Heart right ventricle (tissue), 16 donors: ENCODE data around the gene KIAA0513. TPM values are rescaled to one million over a fixed set of nuclear protein-coding genes. Genes with fewer than 3 reads are reported as not detected.
A peak's percentile ranks its signal among the peaks of the same experiment; 100 is the strongest.

Experiments used
- ATAC-seq, 8 donors: fragments of 200-7000 bp; cut with Tn5 transposase; one replicate each; pipeline ENCODE4 v1.9.1; 2020; ENCODE audit warnings: mild to moderate bottlenecking in 8 of 8, moderate library complexity in 8 of 8, moderate number of reproducible peaks in 1 of 8
- DNase-seq, 2 donors: peaks; one replicate each; pipeline ENCODE4 v3.0.0-alpha.2; 2020
- H3K27ac ChIP-seq, 10 donors: fragments of 200-600 bp; sonication (generic) in 2 of 10; one replicate each; pipeline versions ENCODE4 v1.5.0 to v1.8.0; 2020 to 2022; ENCODE audit warnings: mild to moderate bottlenecking in 3 of 10
- H3K27me3 ChIP-seq, 7 donors: fragments of 200-600 bp; one replicate each; pipeline ENCODE4 v1.8.0; 2021 to 2022; ENCODE audit warnings: mild to moderate bottlenecking in 2 of 7
- H3K36me3 ChIP-seq, 9 donors: fragments of 200-600 bp; sonication (generic) in 1 of 9; one replicate each; pipeline versions ENCODE4 v1.5.0 to v1.8.0; 2020 to 2022; ENCODE audit warnings: mild to moderate bottlenecking in 2 of 9
- H3K4me1 ChIP-seq, 9 donors: fragments of 200-600 bp; sonication (generic) in 1 of 9; one replicate each; pipeline versions ENCODE4 v1.5.0 to v1.8.0; 2020 to 2022; ENCODE audit warnings: mild to moderate bottlenecking in 4 of 9
- H3K4me3 ChIP-seq, 10 donors: fragments of 200-600 bp; sonication (generic) in 2 of 10; one replicate each; pipeline versions ENCODE4 v1.5.0 to v1.8.0; 2020 to 2022; ENCODE audit warnings: mild to moderate bottlenecking in 7 of 10, moderate library complexity in 2 of 10
- H3K9me3 ChIP-seq, 11 donors: fragments of 200-600 bp in 10 of 11; sonication (generic) in 2 of 11; one replicate each; pipeline versions ENCODE4 v1.5.0 to v1.8.0; 2013 to 2022; ENCODE audit warnings: mild to moderate bottlenecking in 2 of 11, control low read depth in 1 of 11, moderate library complexity in 1 of 11
- WGBS, 2 donors: extraction: QIAGEN DNeasy Blood & Tissue Kit; methylation state at CpG; one replicate each; pipeline ENCODE4 v1.1.7; 2013; ENCODE audit warnings: inconsistent platforms in 1 of 2; 5-methylcytosine and 5-hydroxymethylcytosine counted together
- intact Hi-C, 10 donors: fragments of 100-400 bp; cut with DNase I; formaldehyde crosslinking; loops; one replicate each; pipeline versions ENCODE4 v1.11.1 to v1.14.2; 2022
- polyA plus RNA-seq, 2 donors: library from polyadenylated mRNA; stranded (reverse); fragments of 200-250 nt; gene quantifications; one replicate each; pipeline ENCODE4 v1.2.3, GENCODE V29; 2013
- total RNA-seq, 10 donors: library from RNA; stranded (reverse); fragmentation: NEBNext Ultra II Directional in 3 of 10; extraction: Animal tissue kit (Norgen Biotek cat#: 25700) in 3 of 10; gene quantifications; one replicate each; pipeline versions ENCODE4 v1.2.1 to v1.2.4, GENCODE V29; 2021 to 2023
- TF ChIP-seq, protein P1 (sequence below), 9 donors: fragments of 200-600 bp; sonication (generic) in 2 of 9; IDR thresholded peaks; one replicate each; pipeline versions ENCODE4 v1.5.0 to v1.8.0; 2021 to 2022; ENCODE audit warnings: antibody characterized with exemption in 9 of 9, mild to moderate bottlenecking in 5 of 9, moderate library complexity in 1 of 9
- donor health status: Arrhythmogenic right ventricular cardiomyopathy.
- donor health status: ischemic (EF 13 %, LVEDD 7.1; RV severe dilation, severe dysfunction).
- donor health status: healthy with polysubstance abuse.
- donor health status: DM: no; HTN: yes; CAD: no.
- donor health status: DM: no; HTN: no; CAD: no.
- donor health status: ischemic (EF 25% LVEDD 6.9; RV normal size, moderate dysfunction).
- donor health status: ischemic (EF 25% LVEDD 5.7; RV mildly dilated, moderate dysfunction).
- donor health status: healthy.
- donor health status: DM: yes; HTN: yes; CAD: no.
- donor health status: Ischemic cardiomyopathy.
- donor health status: ischemic (EF 35%, LVEDD 5.7; RV mildly dilated, moderate dysfunction).
- donor health status: nonischemic (EF 11% LVEDD 7.7; RV severe dilation, severe dysfunction).
- donor health status: DM: yes; HTN: yes; CAD: no.
- donor health status: PGD.
- donor health status: ischemic (EF 29% LVEDD 5.4; RV normal size, mild dysfunction).
- donor health status: nonischemic (EF 23%, LVEDD 6.1; RV moderate dilation, normal function).

KIAA0513 gene
- total and polyA plus RNA-seq, 12 donors: 2.4 to 10.9 (median 8.3) TPM

DNA sequence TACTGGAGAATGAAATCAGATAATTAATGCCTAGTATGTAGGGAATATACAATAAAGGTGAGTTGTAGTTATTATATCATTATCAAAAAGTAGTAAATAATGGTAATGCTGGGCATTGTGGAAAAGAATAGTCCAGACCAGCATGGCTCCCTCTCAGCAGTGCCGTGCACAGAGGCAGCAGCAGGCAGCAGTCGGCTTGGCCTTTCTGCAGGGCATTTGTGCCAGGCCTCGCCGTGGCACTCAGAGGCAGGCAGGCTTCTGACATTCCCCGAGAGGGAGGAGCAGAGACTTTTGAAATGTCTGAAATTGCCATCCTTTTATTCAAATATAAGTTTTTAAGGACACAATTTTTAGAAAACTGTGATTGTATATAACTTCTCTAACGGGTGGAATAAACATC, 15.0 kb downstream of the KIAA0513 start:
- no peaks in the 10 kb centered on the region for H3K9me3 ChIP-seq
- no peaks in the 10 kb centered on the region for H3K27me3 ChIP-seq
- DNase-seq (no peak), ATAC-seq (peak in 3 of 8 donors; percentile 57 to 68 (median 59))
- H3K4me3 ChIP-seq: no peak overlapping the region
- intact Hi-C loops: no loop called here
- TF ChIP-seq, protein P1, sequence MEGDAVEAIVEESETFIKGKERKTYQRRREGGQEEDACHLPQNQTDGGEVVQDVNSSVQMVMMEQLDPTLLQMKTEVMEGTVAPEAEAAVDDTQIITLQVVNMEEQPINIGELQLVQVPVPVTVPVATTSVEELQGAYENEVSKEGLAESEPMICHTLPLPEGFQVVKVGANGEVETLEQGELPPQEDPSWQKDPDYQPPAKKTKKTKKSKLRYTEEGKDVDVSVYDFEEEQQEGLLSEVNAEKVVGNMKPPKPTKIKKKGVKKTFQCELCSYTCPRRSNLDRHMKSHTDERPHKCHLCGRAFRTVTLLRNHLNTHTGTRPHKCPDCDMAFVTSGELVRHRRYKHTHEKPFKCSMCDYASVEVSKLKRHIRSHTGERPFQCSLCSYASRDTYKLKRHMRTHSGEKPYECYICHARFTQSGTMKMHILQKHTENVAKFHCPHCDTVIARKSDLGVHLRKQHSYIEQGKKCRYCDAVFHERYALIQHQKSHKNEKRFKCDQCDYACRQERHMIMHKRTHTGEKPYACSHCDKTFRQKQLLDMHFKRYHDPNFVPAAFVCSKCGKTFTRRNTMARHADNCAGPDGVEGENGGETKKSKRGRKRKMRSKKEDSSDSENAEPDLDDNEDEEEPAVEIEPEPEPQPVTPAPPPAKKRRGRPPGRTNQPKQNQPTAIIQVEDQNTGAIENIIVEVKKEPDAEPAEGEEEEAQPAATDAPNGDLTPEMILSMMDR (IDR thresholded peaks at IDR 0.05): no peak
- 81 to 83% methylated on average over 6 of the region's 6 CpGs for WGBS, 2 donors
- peak overlapping the region in 1 of 10 donors; percentile 1 for H3K27ac ChIP-seq
- H3K4me1 ChIP-seq: peaks cover 0 to 19% (median 8%) of the 10 kb centered on the region in 9 donors
- H3K36me3 ChIP-seq: peaks cover 0 to 8% (median 0%) of the 10 kb centered on the region in 9 donors

DNA sequence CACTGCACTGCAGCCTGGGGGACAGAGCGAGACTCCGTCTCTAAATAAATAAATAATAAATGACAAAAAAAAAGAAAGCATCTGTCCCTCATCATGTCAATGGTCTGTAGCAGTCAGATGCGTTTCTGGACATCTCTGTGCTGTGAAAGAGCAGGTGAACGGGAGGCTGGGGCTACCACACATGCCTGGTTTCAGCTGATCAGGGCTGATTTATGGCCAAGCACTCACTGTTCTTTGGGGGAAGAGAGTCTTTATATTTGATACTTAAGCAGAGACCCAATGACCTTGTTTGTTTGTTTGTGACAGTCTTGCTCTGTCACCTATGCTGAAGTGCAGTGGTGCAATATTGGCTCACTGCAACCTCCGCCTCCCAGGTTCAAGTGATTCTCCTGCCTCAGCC, 17.5 kb downstream of the KIAA0513 start:
- Histone ChIP-seq H3K36me3 (peaks cover 0 to 8% (median 0%) of the 10 kb centered on the region in 9 donors), H3K4me1 (peaks cover 0 to 30% (median 10%) of the 10 kb centered on the region in 9 donors), H3K9me3 (no peaks in the 10 kb centered on the region), H3K27me3 (no peaks in the 10 kb centered on the region), H3K4me3 (no peak overlapping the region), H3K27ac (no peak overlapping the region)
- WGBS, 2 donors: 96 to 99% methylated on average over 5 of the region's 5 CpGs
- TF ChIP-seq, protein P1 (IDR thresholded peaks at IDR 0.05): no peak
- DNase-seq (no peak), ATAC-seq (no peak)
- intact Hi-C loops: no loop called here

DNA sequence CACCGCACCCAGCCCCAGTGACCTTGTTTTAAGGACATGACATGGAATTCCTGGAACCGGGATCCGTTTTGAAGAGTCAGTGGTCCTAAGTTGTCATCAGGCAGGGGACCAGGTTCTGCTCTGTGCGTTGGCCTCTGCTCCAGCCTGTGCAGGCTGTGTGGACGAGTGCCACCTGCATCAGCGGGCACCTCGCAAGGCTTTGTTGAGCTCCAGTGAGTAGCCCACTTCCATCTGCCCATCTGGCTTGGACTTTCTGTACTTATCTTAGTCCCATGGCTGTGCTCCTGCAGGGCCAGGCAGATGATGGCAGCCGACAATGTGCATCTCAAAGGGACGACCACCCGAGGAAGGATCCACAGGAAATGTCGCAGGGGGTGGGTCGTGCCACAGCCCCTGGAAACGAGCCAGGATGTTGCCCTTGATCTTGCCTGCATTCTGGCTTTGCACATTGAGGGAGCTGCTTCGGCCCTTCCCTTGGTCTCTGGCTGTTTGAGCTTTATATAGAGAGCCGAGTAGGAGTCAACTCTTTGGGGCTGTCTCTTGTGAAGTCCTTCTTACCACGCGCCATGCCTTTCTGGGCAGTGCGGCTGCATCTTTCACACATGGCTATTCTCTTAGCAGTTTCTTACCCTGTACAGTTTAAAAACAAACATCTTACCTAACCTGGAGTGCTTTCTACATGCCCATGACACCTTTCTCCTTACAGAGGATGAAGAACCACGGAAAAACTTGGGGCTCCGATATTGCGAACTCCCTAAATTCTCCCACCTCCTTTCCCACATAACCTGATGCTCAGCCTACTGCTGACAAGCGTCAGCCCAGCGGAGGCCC, 18.3 kb downstream of the KIAA0513 start:
- no peak for ATAC-seq
- 87 to 91% methylated on average over 23 of the region's 23 CpGs for WGBS, 2 donors

DNA sequence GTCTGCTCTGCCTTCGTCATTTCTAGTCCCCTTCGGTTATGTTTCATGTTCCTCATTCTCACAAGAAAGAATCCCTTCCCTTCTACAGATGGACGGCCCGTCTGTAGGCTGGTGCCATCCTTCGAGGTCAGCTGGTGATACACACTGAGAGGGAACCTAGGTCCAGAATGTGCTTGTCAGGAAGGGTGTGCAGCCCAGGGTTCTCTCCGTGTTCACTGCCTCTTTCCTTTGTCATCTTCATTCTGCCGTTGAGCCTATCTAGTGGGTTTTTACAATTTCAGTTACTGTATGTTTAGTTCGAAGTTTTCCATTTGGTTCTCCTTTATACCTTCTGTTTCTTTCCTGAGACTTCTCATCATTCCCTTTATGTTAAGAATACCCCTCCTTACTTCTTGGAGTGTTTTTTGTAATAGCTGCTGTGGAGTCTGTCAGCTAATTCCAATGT, 18.9 kb downstream of the KIAA0513 start:
- Histone ChIP-seq H3K27me3 (no peaks in the 10 kb centered on the region), H3K36me3 (peaks cover 0 to 8% (median 0%) of the 10 kb centered on the region in 9 donors), H3K9me3 (no peaks in the 10 kb centered on the region), H3K4me3 (no peak overlapping the region), H3K27ac (peak overlapping the region in 1 of 10 donors; percentile 20), H3K4me1 (peaks cover 0 to 42% (median 15%) of the 10 kb centered on the region in 9 donors)
- DNase-seq (no peak), ATAC-seq (peak in 1 of 8 donors; percentile 32)
- WGBS, 2 donors: 88 to 92% methylated on average over 8 of the region's 8 CpGs
- TF ChIP-seq, protein P1 (IDR thresholded peaks at IDR 0.05): no peak
- intact Hi-C loops: no loop called here

More for the DNA sequence above, 18.3 kb downstream of the KIAA0513 start:
- Histone ChIP-seq H3K4me3 (no peak overlapping the region), H3K9me3 (no peaks in the 10 kb centered on the region), H3K36me3 (peaks cover 0 to 8% (median 0%) of the 10 kb centered on the region in 9 donors), H3K27me3 (no peaks in the 10 kb centered on the region), H3K4me1 (peaks cover 0 to 35% (median 11%) of the 10 kb centered on the region in 9 donors), H3K27ac (peak overlapping the region in 1 of 10 donors; percentile 20)
- TF ChIP-seq, protein P1 (IDR thresholded peaks at IDR 0.05): no peak
- intact Hi-C loops: no loop called here
- no peak for DNase-seq
